ENCODE measurements around the gene SETD4.

SETD4 gene

GRCh38 chr21:36021251-36021837, 39.0 kb downstream of the SETD4 start:
- no peak for DNase-seq (ENCODE audit: low read depth)
- no peak overlapping the region for H3K4me3 ChIP-seq (ENCODE audit: low read depth, low read length)
- TF ChIP-seq POLR2A (IDR thresholded peaks at IDR 0.05; ENCODE audit: extremely low read depth, insufficient read length), result no peak
- no peak for TF ChIP-seq CTCF (IDR thresholded peaks at IDR 0.05; ENCODE audit: low read depth, low read length)
- TF ChIP-seq, protein P1, sequence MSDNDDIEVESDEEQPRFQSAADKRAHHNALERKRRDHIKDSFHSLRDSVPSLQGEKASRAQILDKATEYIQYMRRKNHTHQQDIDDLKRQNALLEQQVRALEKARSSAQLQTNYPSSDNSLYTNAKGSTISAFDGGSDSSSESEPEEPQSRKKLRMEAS (IDR thresholded peaks at IDR 0.05; ENCODE audit: low read depth, low read length), result no peak
- TF ChIP-seq MYC (IDR thresholded peaks at IDR 0.05; ENCODE audit: low read depth, low read length), result no peak

- TF ChIP-seq, protein P1 (IDR thresholded peaks at IDR 0.05; ENCODE audit: low read depth, low read length), result no peak
- TF ChIP-seq MYC (IDR thresholded peaks at IDR 0.05; ENCODE audit: low read depth, low read length) (no peak), POLR2A (IDR thresholded peaks at IDR 0.05; ENCODE audit: extremely low read depth, insufficient read length) (no peak), CTCF (IDR thresholded peaks at IDR 0.05; ENCODE audit: low read depth, low read length) (no peak)
These were observed 45.3 kb downstream of the SETD4 start for GRCh38 chr21:36015045-36015444.

GRCh38 chr21:36010801-36011200, 49.5 kb downstream of the SETD4 start:
- DNase-seq (ENCODE audit: low read depth), result no peak
- no peak overlapping the region for H3K4me3 ChIP-seq (ENCODE audit: low read depth, low read length)
- no peak for TF ChIP-seq POLR2A (IDR thresholded peaks at IDR 0.05; ENCODE audit: extremely low read depth, insufficient read length)
- TF ChIP-seq CTCF (IDR thresholded peaks at IDR 0.05; ENCODE audit: low read depth, low read length), result no peak
- TF ChIP-seq, protein P1 (IDR thresholded peaks at IDR 0.05; ENCODE audit: low read depth, low read length), result no peak
- no peak for TF ChIP-seq MYC (IDR thresholded peaks at IDR 0.05; ENCODE audit: low read depth, low read length)

More at GRCh38 chr21:36015045-36015444, 45.3 kb downstream of the SETD4 start:
- H3K4me3 ChIP-seq (ENCODE audit: low read depth, low read length), result no peak overlapping the region
- DNase-seq (ENCODE audit: low read depth), result no peak

DNA sequence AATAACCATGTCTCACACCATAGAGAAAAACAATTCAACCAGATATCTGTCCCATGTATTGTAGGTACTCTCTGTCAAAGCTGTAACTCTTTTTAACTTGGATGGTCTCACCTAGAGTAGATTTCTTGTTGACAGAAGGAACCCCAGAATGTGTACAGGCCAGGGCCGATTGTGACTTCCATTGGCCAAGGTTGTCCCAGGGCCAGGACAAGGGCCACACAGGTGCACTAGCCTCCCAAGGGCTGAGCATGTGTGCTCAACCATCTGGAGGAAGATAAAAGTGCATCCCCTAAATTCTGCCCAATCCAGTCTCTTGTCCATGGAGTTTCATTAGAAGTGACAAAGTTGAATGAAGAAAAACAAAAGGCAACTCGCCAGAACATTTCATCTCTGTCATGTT, 51.8 kb downstream of the SETD4 start:
- TF ChIP-seq CTCF (IDR thresholded peaks at IDR 0.05; ENCODE audit: low read depth, low read length), result no peak
- TF ChIP-seq POLR2A (IDR thresholded peaks at IDR 0.05; ENCODE audit: extremely low read depth, insufficient read length), result no peak
- TF ChIP-seq, protein P1 (IDR thresholded peaks at IDR 0.05; ENCODE audit: low read depth, low read length), result no peak
- TF ChIP-seq MYC (IDR thresholded peaks at IDR 0.05; ENCODE audit: low read depth, low read length), result no peak
- DNase-seq (ENCODE audit: low read depth), result no peak
- no peak overlapping the region for H3K4me3 ChIP-seq (ENCODE audit: low read depth, low read length)

GRCh38 chr21:36005879-36006400, 54.4 kb downstream of the SETD4 start:
- DNase-seq (ENCODE audit: low read depth), result no peak
- TF ChIP-seq POLR2A (IDR thresholded peaks at IDR 0.05; ENCODE audit: extremely low read depth, insufficient read length) (no peak), CTCF (IDR thresholded peaks at IDR 0.05; ENCODE audit: low read depth, low read length) (no peak), MYC (IDR thresholded peaks at IDR 0.05; ENCODE audit: low read depth, low read length) (no peak)
- TF ChIP-seq, protein P1 (IDR thresholded peaks at IDR 0.05; ENCODE audit: low read depth, low read length), result no peak
- H3K4me3 ChIP-seq (ENCODE audit: low read depth, low read length), result no peak overlapping the region
